H1 (cell line): Measurements from ENCODE around the gene CACNA1F. TPM values are rescaled to one million over a fixed set of nuclear protein-coding genes. Genes with fewer than 3 reads are reported as not detected.

ENCODE experiments used
- ATF2 ChIP-seq: IDR thresholded peaks from 2 replicates; pipeline ENCODE4 v1.6.1; 2012; ENCODE audit warnings: low read length, inconsistent platforms
- BCL11A ChIP-seq, 2 experiments: IDR thresholded peaks; one replicate each; pipeline ENCODE4 v1.6.1; 2011; ENCODE audit warnings: low read depth in 2 of 2, low read length in 2 of 2, mild to moderate bottlenecking in 2 of 2
- CBX5 ChIP-seq: fragments of 300-800, 300-1000 bp; sonication (generic); IDR thresholded peaks from 2 replicates; pipeline ENCODE4 v1.7.1; 2016; ENCODE audit warnings: antibody characterized with exemption, low read length, low read depth
- CEBPB ChIP-seq: IDR thresholded peaks from 2 replicates; pipeline ENCODE4 v1.6.1; 2012; ENCODE audit warnings: low read depth, low read length
- CHD2 ChIP-seq: IDR thresholded peaks from 2 replicates; pipeline ENCODE4 v1.6.1; 2012; ENCODE audit warnings: low read length, improper control_type of control experiment
- CREB1 ChIP-seq: IDR thresholded peaks from 2 replicates; pipeline ENCODE4 v1.6.1; 2012; ENCODE audit warnings: inconsistent platforms
- CTBP2 ChIP-seq: IDR thresholded peaks from 2 replicates; pipeline ENCODE4 v1.7.0; 2011; ENCODE audit warnings: borderline replicate concordance, mild to moderate bottlenecking, moderate library complexity, mixed read lengths, low read length; ENCODE audit not compliant: insufficient read depth, insufficient read length
- CTCF ChIP-seq, 3 experiments: IDR thresholded peaks; 1 replicate in 2 of 3; 2 replicates in 1 of 3; pipeline versions ENCODE4 v1.5.1 to v1.6.1; 2011; ENCODE audit warnings: low read length in 3 of 3, mild to moderate bottlenecking in 3 of 3, inconsistent platforms in 2 of 3, low read depth in 1 of 3, moderate library complexity in 1 of 3; ENCODE audit not compliant: insufficient read depth in 1 of 3; ENCODE audit errors: control extremely low read depth in 1 of 3
- FOSL1 ChIP-seq: IDR thresholded peaks from 2 replicates; pipeline ENCODE4 v1.6.1; 2011; ENCODE audit warnings: mild to moderate bottlenecking, low read depth, low read length, moderate library complexity; ENCODE audit not compliant: insufficient read depth
- JUN ChIP-seq: IDR thresholded peaks from 2 replicates; pipeline ENCODE4 v1.6.1; 2011; ENCODE audit warnings: low read depth, mild to moderate bottlenecking, improper control_type of control experiment, low read length
- KDM1A ChIP-seq: fragments of 200-600, 300-600 bp; sonication (generic); IDR thresholded peaks from 2 replicates; pipeline ENCODE4 v1.7.1; 2016; ENCODE audit warnings: mild to moderate bottlenecking, low read length, borderline replicate concordance
- KDM5A ChIP-seq: fragments of 200-600 bp; IDR thresholded peaks from 2 replicates; pipeline ENCODE4 v1.7.1; 2012; ENCODE audit warnings: mild to moderate bottlenecking, low read length, inconsistent platforms, mixed read lengths
- POLR2AphosphoS5 ChIP-seq: IDR thresholded peaks from 2 replicates; pipeline ENCODE4 v1.6.1; 2011; ENCODE audit warnings: low read depth, low read length
- RFX5 ChIP-seq: IDR thresholded peaks from 2 replicates; pipeline ENCODE4 v1.6.1; 2011; ENCODE audit warnings: low read depth, low read length, improper control_type of control experiment, borderline replicate concordance
- RXRA ChIP-seq: IDR thresholded peaks from 2 replicates; pipeline ENCODE4 v1.6.1; 2011; ENCODE audit warnings: low read depth, mild to moderate bottlenecking, low read length, moderate library complexity; ENCODE audit not compliant: insufficient read depth
- SIRT6 ChIP-seq: IDR thresholded peaks from one replicate; pipeline ENCODE4 v1.7.1; 2012; ENCODE audit warnings: low read length, inconsistent platforms
- SP2 ChIP-seq: IDR thresholded peaks from 2 replicates; pipeline ENCODE4 v1.6.1; 2012; ENCODE audit warnings: mild to moderate bottlenecking, low read length, inconsistent platforms
- SP4 ChIP-seq: IDR thresholded peaks from 2 replicates; pipeline ENCODE4 v1.6.1; 2012; ENCODE audit warnings: low read length, inconsistent platforms
- ZNF274 ChIP-seq: IDR thresholded peaks from 2 replicates; pipeline ENCODE4 v1.7.0; 2012; ENCODE audit warnings: low read length, borderline replicate concordance; ENCODE audit errors: extremely low read depth
- polyA plus RNA-seq, 7 experiments: library from polyadenylated mRNA; depleted of rRNA in 3 of 7; stranded (reverse) in 5 of 7; unstranded in 2 of 7; fragments of >200 nt in 5 of 7; fragments of 200-250 nt in 2 of 7; gene quantifications; 1 replicate in 5 of 7; 2 replicates in 1 of 7; 4 replicates in 1 of 7; pipeline versions ENCODE4 v1.2.1 to v1.2.3, GENCODE V29; 2011 to 2013; ENCODE audit warnings: missing spikeins in 2 of 7, mixed read lengths in 2 of 7
- total RNA-seq: library from RNA; stranded (reverse); fragmentation: NEBNext Ultra II Directional; extraction: Animal tissue kit (Norgen Biotek cat#: 25700); gene quantifications from 2 replicates; pipeline ENCODE4 v1.2.1, GENCODE V29; 2021

The CACNA1F gene
- total and polyA plus RNA-seq, 2 of the 8 experiments (the other 6 are each of a cell fraction or from before 2014, with no cell fraction given), result 0.59 to 0.84 TPM

- TF ChIP-seq CREB1, result peak; percentile 64; the same call in 1 of the 2 replicates
- no peak for TF ChIP-seq ZNF274
- TF ChIP-seq BCL11A (IDR thresholded peaks at IDR 0.05; ENCODE audit: low read depth in 2 of 2, low read length in 2 of 2), result no peak
- no peak for TF ChIP-seq CEBPB
- TF ChIP-seq ATF2, result no peak
- peak; percentile 40 for TF ChIP-seq CTBP2
- peak; percentile 67 for TF ChIP-seq POLR2AphosphoS5
- no peak for TF ChIP-seq CHD2
- no peak for TF ChIP-seq SIRT6
- no peak for TF ChIP-seq JUN
- TF ChIP-seq KDM1A, result no peak
- TF ChIP-seq FOSL1, result 0 out of 2 replicates have a peak, but pooled peaks have one; percentile 17
- TF ChIP-seq SP2, result no peak
- no peak for TF ChIP-seq RXRA
- no peak for TF ChIP-seq CBX5
- TF ChIP-seq KDM5A, result no peak
- TF ChIP-seq SP4, result peak; percentile 33; the same call in 1 of the 2 replicates
- TF ChIP-seq CTCF (IDR thresholded peaks at IDR 0.05; ENCODE audit: control extremely low read depth in 1 of 3, insufficient read depth in 1 of 3, low read depth in 1 of 3, low read length in 3 of 3), result no peak
- no peak for TF ChIP-seq RFX5
Observed at GRCh38 chrX:49199906-49200771, 33.0 kb downstream of the CACNA1F start, which contains the start of gene SYP (continued).
